RPMI7951 (cell line): ENCODE results near the gene MYOT. TPM values are rescaled to one million over a fixed set of nuclear protein-coding genes. Genes with fewer than 3 reads are reported as not detected.
"Not testable (repeated sequence)": the region's sequence is repeated elsewhere in the genome, so short reads cannot be mapped to it uniquely, and the experiment has no call there.

ENCODE experiments used
- DNase-seq: peaks from one replicate; pipeline ENCODE4 v3.0.0-alpha.2; 2012; ENCODE audit warnings: low read depth
- total RNA-seq: library from RNA; depleted of rRNA; stranded (reverse); fragments of >200 nt; shearing (Covaris generic); gene quantifications from 2 replicates; pipeline ENCODE4 v1.2.3, GENCODE V29; 2014

MYOT gene
- total RNA-seq, 1 experiment from 2014 or later, result not detected

- no peak for DNase-seq
Measured at GRCh38 chr5:137856201-137856600, 11.5 kb upstream of the MYOT start.

GRCh38 chr5:137856916-137857862, 10.5 kb upstream of the MYOT start:
- no peak for DNase-seq

- DNase-seq, result peak; percentile 39
Measured at GRCh38 chr5:137858223-137858916, 9.3 kb upstream of the MYOT start.

- no peak for DNase-seq
Measured at GRCh38 chr5:137858954-137859353, 8.7 kb upstream of the MYOT start.

- no peak for DNase-seq
Measured at GRCh38 chr5:137862251-137862650, 5.4 kb upstream of the MYOT start.

- not testable (repeated sequence) for DNase-seq
Measured at GRCh38 chr5:137863653-137864052, 4.0 kb upstream of the MYOT start.

GRCh38 chr5:137866541-137867388, 895 bp upstream of the MYOT start:
- DNase-seq, result no peak

- DNase-seq, result no peak
Measured at GRCh38 chr5:137870647-137871339, 3.1 kb downstream of the MYOT start.

- DNase-seq, result no peak
Measured at GRCh38 chr5:137871571-137871970, 3.9 kb downstream of the MYOT start.

- no peak for DNase-seq
Measured at GRCh38 chr5:137872466-137872865, 4.8 kb downstream of the MYOT start.

GRCh38 chr5:137876101-137876500, 8.4 kb downstream of the MYOT start:
- DNase-seq, result no peak

GRCh38 chr5:137880313-137880712, 12.7 kb downstream of the MYOT start:
- peak; percentile 4 for DNase-seq

- no peak for DNase-seq
Measured at GRCh38 chr5:137887831-137888230, 20.2 kb downstream of the MYOT start.

GRCh38 chr5:137888466-137888862, 20.8 kb downstream of the MYOT start:
- DNase-seq, result peak; percentile 13

GRCh38 chr5:137888863-137889759, 21.5 kb downstream of the MYOT start, which contains the start of gene PKD2L2:
Gene PKD2L2 (plus strand): TSS chr5:137889457. CDS start chr5:137889492, 35 bp downstream.
- peak; percentile 84 for DNase-seq

GRCh38 chr5:137890845-137891244, 23.2 kb downstream of the MYOT start:
- DNase-seq, result no peak

- DNase-seq, result no peak
Measured at GRCh38 chr5:137891849-137892248, 24.2 kb downstream of the MYOT start.

GRCh38 chr5:137894586-137894985, 26.9 kb downstream of the MYOT start:
- DNase-seq, result no peak

GRCh38 chr5:137896560-137896959, 28.9 kb downstream of the MYOT start:
- DNase-seq, result no peak

- DNase-seq, result no peak
Measured at GRCh38 chr5:137899493-137899892, 31.8 kb downstream of the MYOT start.
